GM19395 (cell line): ENCODE results near the gene SMIM20.
"Not testable (repeated sequence)": the region's sequence is repeated elsewhere in the genome, so short reads cannot be mapped to it uniquely, and the experiment has no call there.

ENCODE experiments used
- ATAC-seq: cut with Tn5 transposase; IDR thresholded peaks from one replicate; pipeline ENCODE4 v1.9.1; 2021; ENCODE audit warnings: mild to moderate bottlenecking, moderate library complexity; ENCODE audit not compliant: unreplicated experiment

The SMIM20 gene

GRCh38 chr4:25913851-25914669 lies at the start of gene SMIM20:
SMIM20 (plus strand) TSS chr4:25914220; CDS start chr4:25914314, 94 bp downstream.
- peak; percentile 92 for ATAC-seq

GRCh38 chr4:25865586-25865985 lies 48.4 kb upstream of the SMIM20 start:
- no peak for ATAC-seq

GRCh38 chr4:25866401-25866800 lies 47.6 kb upstream of the SMIM20 start:
- not testable (repeated sequence) for ATAC-seq

GRCh38 chr4:25867781-25868294 lies 46.2 kb upstream of the SMIM20 start:
- no peak for ATAC-seq

GRCh38 chr4:25870081-25870480 lies 43.9 kb upstream of the SMIM20 start:
- peak; percentile 43 for ATAC-seq

GRCh38 chr4:25872851-25873631 lies 41.0 kb upstream of the SMIM20 start:
- no peak for ATAC-seq

- no peak for ATAC-seq
Measured at GRCh38 chr4:25873632-25874129, 40.3 kb upstream of the SMIM20 start.

GRCh38 chr4:25874655-25875054 lies 39.4 kb upstream of the SMIM20 start:
- peak; percentile 61 for ATAC-seq

GRCh38 chr4:25875281-25875745 lies 38.7 kb upstream of the SMIM20 start:
- ATAC-seq = peak; percentile 52

- no peak for ATAC-seq
Measured at GRCh38 chr4:25878676-25879075, 35.3 kb upstream of the SMIM20 start.

- ATAC-seq = no peak
Measured at GRCh38 chr4:25879091-25879584, 34.9 kb upstream of the SMIM20 start.

- ATAC-seq = no peak
Measured at GRCh38 chr4:25879587-25879986, 34.4 kb upstream of the SMIM20 start.

GRCh38 chr4:25879991-25880651 lies 33.9 kb upstream of the SMIM20 start:
- peak; percentile 77 for ATAC-seq

- ATAC-seq = no peak
Measured at GRCh38 chr4:25881193-25881592, 32.8 kb upstream of the SMIM20 start.

- no peak for ATAC-seq
Measured at GRCh38 chr4:25882226-25882625, 31.8 kb upstream of the SMIM20 start.

GRCh38 chr4:25883565-25883964 lies 30.5 kb upstream of the SMIM20 start:
- no peak for ATAC-seq

GRCh38 chr4:25884031-25884782 lies 29.8 kb upstream of the SMIM20 start:
- peak; percentile 48 for ATAC-seq

- no peak for ATAC-seq
Measured at GRCh38 chr4:25888781-25889180, 25.2 kb upstream of the SMIM20 start.

GRCh38 chr4:25889589-25890503 lies 24.2 kb upstream of the SMIM20 start:
- no peak for ATAC-seq
